MM.1S (cell line): ENCODE results near the gene BCAM.

Experiments used
- EZH2 ChIP-seq: fragments of 300-600 bp; sonication (generic); optimal IDR thresholded peaks from 2 replicates; pipeline ENCODE3; 2017; ENCODE audit warnings: low read depth, mild to moderate bottlenecking, antibody characterized with exemption, low read length, mixed read lengths
- TF ChIP-seq, protein P1 (sequence below): fragments of 300-600 bp; sonication (generic); IDR thresholded peaks from 2 replicates; pipeline ENCODE4 v1.5.1; 2016; ENCODE audit warnings: antibody characterized with exemption, low read length, mixed read lengths

DNA sequence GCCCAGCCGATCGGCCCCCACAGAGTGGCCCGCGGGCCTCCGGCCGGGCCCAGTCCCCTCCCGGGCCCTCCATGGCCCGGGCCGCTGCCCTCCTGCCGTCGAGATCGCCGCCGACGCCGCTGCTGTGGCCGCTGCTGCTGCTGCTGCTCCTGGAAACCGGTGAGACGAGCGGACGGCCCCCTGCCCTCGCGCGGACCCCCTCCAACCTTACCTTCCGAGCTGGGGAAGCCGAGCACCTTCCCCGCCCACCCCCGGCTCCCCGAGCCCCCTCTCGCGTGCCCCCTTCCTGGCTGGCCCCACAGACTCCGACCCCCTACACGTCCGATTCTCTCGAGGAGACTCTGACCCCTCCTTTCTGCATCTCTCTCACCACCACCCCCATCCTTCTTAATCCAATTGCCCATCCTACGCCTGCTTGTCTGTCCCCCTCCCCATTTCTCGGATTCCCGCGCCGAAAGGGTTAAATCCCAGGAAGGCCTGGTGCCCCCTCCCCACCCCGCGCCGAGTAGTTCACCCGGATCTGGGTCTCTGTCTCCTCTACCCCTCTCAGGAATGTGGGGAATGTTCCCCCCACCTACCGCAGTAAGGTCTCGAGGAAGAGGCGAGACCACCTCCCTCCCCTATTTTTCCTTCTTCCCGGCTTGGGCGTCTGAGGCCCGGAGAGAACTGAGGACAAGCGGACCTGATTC is 37.7 kb downstream of the BCAM start:
- TF ChIP-seq, protein P1, sequence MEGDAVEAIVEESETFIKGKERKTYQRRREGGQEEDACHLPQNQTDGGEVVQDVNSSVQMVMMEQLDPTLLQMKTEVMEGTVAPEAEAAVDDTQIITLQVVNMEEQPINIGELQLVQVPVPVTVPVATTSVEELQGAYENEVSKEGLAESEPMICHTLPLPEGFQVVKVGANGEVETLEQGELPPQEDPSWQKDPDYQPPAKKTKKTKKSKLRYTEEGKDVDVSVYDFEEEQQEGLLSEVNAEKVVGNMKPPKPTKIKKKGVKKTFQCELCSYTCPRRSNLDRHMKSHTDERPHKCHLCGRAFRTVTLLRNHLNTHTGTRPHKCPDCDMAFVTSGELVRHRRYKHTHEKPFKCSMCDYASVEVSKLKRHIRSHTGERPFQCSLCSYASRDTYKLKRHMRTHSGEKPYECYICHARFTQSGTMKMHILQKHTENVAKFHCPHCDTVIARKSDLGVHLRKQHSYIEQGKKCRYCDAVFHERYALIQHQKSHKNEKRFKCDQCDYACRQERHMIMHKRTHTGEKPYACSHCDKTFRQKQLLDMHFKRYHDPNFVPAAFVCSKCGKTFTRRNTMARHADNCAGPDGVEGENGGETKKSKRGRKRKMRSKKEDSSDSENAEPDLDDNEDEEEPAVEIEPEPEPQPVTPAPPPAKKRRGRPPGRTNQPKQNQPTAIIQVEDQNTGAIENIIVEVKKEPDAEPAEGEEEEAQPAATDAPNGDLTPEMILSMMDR = no peak
- no peak for TF ChIP-seq EZH2
